Left forelimb (tissue), 1 donor: ENCODE measurements around the gene LYZL1.
"Not testable (repeated sequence)": the region's sequence is repeated elsewhere in the genome, so short reads cannot be mapped to it uniquely, and the experiment has no call there.

ENCODE experiments used
- DNase-seq: peaks from one replicate; pipeline ENCODE4 v3.0.0-alpha.2; 2018; ENCODE audit warnings: low spot score

Gene LYZL1

DNA sequence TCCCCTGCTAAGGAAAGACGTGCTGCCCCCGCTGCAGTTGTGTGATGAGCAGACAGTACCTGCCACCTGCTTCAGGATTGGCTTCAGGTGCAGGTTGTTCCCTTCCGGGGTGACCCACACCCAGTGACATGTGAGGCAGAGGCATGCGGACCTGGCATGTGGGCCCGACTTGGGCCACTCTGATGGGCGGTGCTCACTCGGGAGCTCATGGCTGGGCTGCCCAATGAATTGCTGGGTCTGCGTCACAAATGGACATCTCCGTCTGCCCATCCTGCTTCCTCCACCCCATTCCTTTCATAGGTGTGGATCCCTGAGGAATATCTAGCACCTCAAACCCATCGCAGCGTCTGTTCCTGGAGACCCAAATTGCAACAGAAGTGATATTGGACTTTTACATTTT lies 19.3 kb downstream of the LYZL1 start:
- not testable (repeated sequence) for DNase-seq

DNA sequence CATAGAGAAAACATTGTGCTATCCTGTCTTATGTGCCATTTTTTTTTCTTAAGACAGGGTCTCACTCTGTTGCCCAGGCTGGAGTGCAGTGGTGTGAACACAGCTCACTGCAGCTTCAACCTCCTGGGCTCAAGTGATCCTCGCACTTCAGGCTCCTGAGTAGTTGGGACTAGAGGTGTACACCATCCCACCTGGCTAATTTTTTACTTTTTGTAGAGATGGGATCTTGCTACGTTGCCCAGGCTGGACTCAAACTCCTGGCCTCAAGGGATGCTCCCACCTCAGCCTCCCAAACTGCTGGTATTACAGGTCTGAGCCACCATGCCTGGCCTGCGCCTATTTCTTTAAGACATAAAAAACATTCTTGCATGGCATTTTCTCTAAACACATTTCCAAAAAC lies 20.6 kb downstream of the LYZL1 start:
- no peak for DNase-seq

DNA sequence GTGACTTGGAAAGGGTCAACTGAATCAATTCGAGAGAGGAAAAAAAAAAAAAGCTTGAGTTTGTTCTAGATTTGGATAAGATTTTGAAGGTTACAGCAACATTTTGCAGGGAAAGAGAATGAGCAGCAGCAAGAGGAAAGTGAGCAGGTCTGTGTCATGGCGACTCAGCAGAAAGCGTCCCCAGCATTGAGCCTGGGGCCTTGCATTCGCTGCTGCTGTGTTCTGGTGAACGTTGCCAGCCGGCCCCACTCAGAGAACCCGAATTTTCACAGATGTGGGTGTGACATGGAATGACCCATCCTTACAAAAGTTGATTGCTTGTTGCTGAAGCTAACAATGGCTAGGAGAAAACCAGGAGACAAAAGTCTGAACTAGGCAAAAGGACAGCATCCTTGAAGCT lies 21.6 kb downstream of the LYZL1 start:
- DNase-seq: not testable (repeated sequence)

DNA sequence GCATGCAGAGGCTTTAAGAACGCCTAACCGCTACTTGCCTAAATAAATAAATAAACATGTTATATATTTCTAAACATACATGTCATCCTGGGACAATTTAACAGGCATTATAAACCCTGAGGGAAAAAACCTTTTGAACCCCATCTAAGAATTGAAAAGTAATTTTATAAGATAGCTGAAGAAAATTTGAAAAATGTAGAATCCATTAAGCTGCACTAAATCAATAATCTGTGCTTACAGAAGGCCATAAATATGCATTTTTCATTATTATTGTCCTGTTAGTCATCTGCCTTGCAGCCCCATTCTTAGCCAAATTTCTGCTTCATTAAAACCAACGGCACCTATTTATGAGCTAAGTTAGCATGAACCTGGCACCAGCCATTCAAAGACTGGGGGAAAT lies 24.2 kb downstream of the LYZL1 start:
- DNase-seq: no peak

DNA sequence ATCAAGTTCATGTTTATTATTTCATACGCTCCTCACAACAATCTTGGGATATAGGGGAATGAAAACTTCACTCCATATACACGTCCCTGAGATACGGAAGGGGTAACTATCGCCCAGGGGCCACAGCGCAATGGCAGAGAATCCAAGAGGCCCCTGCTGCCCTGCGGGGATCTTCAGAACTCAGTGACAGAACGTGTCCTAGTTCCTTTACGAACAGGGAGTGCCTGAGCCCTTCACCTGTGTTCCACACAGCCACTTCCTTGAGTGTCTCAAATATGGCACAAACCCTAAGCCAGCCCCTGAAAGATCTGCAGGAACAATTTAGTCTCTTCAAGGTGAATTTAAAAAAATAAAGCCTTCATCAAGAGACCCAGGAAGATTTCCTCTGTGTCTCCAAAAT lies 25.9 kb downstream of the LYZL1 start:
- DNase-seq: no peak

DNA sequence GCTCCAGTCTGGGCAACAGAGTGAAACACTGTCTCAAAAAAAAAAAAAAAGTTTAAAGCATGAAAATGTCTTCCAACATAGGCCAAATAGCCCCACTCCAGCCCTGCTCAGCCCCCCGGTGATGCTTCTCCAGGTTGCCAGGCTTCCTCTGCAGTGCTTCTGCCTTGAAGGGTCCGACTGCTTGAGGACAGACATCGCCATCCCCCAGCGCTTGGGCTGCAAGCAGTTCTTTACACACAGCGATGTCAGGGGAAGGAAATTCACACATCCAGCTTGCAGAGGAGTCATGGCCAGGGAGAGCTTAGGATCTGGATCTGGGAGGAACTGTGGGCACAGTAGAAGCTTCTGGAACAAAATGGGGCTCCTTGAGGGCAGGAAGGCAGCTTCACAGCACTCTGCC lies 26.9 kb downstream of the LYZL1 start:
- no peak for DNase-seq

DNA sequence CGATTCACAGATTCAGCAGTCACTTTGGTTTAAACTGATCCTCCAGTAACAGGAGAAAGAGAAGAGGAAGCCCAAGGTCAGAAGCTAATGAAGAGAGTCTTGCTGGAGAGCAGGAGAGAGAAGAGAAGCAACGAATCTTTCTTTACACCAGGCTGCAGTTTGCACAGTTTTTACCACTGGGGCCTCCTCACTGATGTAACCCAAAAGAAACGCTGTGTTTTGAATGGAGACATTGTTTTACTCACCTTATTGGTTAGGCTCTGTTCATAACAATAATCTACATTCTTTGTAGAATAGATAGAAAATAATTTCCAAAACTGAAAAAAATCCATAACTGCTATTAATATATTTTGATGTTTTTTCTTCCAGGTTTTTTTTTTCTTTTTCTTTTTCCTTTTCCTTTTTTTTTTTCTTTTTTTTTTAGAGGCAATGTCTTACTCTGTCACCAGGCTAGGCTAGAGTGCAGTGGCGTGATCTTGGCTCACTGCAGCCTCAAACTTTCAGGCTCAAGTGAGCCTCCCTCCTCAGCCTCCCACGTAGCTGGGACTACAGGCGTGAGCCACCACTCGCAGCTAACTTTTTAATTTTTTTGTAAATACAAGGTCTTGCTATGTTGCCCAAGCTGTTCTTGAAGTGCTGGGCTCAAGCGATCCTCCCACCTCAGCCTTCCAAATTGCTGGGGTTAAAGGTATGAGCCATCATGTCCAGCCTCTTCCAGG lies 27.6 kb downstream of the LYZL1 start:
- no peak for DNase-seq

DNA sequence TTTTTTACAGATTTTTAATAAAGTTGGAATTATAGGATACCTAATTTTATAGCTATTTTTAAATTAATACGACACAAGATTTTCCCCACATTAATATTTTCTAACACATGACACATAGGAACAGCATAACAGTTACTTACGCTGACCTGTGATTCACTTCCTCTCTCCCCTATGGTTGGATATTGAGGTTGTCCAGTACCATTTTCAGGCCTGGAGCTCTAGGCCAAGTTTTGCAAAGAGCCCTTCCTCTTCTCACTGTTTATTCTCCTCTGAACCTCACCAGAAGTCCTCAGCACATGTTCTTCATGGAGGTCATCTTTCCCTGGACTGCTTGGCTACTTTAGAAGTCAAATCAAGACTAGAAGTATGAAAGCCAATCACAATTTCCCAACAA lies 28.2 kb downstream of the LYZL1 start:
- DNase-seq: no peak

DNA sequence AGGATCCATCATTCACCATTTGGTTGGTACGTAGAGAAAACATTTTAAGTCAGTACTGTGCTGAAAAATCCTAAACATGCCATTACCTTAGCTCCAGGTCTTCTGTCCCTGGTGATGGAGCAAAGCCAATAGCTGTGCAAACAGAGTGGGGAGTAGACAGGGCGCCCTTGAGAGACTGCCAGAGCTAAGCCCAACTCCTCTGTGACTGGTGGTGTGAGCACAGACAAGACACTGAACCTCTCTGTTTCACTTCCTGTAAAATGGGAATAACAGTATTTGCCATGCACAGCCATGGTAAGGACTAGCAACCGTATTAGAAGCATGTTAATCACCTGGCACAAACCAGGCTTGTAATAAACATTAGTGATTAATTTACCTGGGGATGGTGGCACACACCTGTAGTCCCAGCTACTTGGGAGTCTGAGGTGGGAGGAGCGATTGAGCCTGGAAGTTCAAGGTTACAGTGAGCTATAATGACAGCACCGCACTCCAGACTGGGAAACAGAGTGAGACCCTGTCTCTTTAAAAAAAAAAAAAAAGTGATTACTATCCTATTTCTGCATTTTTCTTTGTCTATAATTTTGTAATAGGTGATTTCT lies 28.7 kb downstream of the LYZL1 start:
- no peak for DNase-seq

DNA sequence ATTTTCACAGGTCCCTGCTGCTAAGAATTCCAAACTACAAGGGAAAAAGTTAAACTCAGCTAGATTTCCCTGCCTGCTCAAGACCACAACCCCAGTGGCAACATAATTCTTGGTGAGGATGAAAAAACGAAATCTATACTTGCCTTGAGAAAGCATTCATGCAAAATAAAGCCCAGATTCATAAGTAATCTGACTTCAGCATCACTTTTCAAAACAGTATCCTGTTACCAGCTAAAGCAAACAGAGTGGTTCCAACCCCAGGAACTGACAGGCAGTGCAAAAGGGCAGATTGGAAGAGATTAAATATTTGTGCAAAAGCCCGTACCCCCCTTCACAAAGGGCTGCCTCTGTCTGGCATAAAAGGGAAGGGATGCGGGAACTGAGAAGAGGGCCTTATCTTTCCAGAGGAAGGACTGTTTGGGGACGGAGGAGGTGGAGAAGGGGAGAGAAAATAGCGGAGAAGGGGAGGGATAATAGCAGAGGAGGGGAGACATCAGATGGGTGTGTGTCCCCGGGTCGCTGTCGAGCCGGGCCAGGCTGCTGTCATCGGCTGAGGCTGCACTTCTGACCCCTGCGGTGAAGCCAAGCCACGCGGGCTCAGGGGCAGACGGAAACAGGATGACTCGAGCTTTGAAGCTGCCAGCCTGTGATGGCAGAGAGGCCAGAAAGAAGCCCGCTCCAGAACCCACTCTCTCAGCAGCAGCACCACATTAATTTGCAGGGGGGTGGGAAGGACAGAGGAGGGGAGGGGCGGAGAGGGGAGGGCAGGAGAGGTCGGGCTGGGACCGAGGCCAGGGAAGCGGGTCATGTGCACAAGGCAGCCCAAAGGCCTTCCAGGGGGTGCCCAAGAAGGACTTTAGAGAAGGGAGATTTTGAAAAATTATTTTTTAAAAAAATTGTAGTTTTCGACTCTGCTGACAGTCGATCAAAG lies 29.5 kb downstream of the LYZL1 start:
- DNase-seq: not testable (repeated sequence)

DNA sequence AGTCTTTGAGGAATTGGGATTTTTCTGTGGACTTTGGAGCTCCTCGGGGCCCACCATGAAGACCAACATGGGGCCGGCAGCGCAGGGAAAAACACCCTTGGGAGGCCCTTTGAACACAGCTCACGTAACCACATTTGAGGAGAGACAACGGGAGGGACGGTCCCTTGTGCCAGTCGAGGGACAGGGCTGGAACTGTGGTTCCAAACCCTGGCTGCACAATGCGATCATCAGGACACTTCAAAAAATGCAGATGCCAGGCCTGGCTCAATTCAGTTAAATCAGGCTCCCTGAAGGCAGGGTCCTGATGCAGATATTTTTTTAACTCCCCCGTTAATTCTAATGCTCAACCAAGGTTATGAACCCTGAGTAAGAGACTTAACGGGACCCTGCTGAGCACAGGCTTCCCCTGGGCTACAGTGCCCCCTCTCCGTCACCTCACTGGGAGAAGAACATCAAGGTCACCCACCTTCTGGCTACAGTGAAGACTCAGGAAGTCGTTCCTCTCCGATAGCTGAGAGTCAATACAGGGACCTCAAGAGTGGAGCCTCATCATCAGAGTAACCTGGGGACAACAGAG lies 30.4 kb downstream of the LYZL1 start:
- no peak for DNase-seq

DNA sequence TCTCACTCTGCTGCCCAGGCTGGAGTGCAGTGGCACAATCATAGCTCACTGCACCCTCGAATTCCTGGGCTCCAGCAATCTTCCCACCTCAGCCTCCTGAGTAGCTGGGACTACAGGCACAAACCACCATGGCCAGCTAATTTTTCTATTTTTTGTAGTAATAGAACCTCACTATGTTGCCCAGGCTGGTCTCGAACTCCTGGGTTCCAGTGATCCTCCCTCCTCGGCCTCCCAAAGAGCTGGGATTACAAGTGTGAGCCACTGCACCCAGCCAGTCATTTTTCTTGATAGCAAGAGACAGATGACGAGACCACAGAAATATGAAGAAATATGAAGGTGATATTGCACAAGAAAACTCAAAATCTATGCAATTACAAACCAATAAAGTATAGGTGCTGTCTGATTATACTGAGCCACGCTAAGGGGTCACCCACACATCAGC lies 31.8 kb downstream of the LYZL1 start:
- DNase-seq: not testable (repeated sequence)

DNA sequence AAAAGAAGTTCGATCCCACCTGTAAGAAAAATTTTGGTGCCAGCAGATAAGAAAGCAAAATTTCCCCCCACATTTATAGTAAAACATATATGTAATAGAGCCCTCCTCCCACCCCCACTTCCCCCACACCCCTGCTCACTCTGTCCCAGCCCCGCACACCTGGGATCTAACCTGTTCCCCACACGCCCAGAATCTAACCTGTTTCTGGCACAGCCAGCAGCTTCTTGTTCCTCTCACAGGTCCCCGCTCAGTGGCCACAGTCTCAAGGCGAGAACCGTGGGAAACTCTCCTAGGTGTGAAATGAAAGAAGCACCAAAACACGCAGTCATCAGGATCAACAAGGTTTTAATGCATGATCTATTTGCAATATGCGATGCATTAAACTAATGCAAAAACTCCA lies 32.8 kb downstream of the LYZL1 start:
- DNase-seq: no peak

DNA sequence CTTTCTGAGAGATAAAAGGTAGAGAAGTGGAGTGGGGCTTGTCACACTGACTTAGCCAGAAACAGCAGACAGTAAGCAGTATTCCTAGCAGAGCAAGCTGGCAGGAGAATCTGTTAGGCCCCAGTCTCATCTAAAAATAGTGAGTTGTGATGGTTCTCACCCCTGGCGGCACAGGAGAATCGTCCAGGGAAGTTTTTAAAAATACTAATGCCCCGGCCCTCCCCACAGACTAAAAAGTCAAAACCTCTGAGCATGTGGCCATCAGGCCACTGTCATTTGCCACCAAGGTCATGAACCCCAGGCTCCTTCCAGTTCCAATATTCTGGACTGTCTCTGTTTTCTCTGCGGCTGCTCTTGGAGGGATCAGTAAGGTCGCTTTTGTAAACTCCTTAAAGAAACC lies 34.0 kb downstream of the LYZL1 start:
- DNase-seq: no peak

DNA sequence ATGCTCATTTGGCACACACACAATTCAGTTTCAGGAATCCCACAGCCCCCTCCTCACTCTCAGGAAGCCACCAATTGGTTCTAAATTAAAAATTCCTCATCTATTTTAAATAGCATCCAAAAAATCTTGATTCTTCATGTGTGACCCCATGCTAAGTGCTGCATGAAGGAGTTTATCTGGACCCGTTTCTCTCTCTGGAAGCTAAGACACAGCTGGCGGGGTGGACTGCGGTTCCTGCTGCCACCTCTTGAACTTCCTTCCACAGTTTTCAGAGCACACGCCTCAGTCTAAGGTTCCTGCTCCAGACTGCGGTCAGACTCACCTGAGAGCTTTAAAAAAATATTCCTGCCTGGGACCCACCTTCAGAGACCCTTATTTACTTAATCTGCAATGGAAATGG lies 34.5 kb downstream of the LYZL1 start:
- DNase-seq: no peak

DNA sequence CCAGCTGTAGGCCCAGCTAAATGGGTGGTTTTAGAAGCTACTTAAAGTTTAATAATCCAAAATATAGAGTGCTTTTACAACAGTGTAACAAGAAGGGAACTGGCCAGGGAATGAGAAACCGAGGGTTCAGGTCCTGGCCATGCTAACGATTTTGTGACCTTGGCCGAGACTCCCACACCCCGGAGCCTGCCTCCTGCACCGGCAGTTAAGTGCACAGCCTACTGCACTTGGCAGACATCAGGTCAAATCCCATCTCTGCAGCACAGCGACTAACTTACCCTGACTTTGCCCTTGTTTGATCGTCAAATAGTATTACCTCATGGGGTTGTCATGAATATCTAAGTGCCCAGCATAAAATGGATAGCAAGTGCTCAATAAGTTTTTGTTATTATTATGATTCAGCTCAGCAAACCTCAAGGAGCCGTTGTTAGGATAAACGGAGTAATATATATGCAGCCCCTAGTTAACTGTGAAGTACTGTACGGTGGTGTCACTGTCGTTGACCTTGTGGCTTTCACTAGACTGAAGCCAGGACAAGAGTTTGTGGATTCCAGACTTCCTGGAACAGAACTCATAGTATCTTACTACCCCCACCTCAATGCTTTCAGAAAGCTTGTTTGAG lies 35.5 kb downstream of the LYZL1 start:
- DNase-seq: no peak

DNA sequence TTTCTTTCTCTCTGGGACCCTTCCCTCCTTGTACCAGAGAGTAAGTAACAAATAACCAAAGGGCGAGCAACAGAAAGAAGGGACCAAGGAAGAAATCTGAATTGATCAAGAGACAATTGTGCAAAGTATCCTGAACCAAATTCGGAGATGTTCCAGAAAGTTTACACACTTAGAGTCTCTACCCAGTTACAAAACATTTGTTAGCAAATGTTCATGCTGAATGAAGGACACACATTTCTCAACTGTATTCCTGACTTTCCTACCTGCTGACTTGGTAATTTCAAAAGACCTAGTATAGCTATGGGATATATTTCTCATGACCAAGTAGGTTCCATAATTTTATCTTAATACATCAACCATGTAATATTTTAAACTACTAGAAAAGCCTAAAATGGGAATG lies 37.4 kb downstream of the LYZL1 start:
- DNase-seq: no peak

DNA sequence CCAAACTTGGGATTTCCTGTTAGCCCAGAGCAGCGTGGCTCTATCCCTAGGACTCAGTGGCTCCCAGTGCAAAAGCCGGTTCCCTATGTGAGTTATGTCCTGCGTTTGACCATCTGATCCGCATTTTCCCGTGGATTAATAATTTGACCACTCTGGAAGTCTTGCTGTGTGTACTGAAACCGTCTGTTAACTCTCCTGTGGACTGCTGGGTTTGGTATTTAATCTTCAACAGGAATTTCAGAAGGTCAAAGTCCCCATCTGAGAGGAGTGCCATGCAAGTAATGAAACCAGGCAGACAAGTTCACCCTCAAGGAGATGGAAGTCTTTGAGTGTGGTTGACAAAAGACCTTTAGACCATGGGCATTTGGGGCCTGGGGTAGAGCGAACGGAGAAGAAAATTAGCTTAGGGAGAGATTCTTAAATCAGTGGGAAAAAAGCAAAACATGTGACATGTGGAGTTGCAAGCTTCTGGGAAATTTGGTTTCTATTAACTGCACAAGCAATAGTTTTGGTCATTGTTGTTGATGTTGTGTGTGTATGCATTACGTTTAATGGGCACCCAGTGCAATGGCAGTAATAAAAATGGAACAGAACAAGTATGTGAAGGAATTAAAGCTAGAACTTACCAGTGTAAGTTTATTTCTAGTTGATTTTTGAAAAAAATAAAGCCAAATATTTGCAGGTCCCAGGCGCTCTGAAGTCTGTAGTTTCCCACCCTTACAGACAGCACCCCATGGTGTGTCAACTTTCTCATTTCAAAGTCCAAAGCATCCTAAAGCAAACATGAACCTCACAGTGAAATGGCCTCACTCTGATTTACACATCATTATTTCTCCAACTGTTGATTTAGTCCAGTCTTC lies 38.2 kb downstream of the LYZL1 start:
- no peak for DNase-seq

DNA sequence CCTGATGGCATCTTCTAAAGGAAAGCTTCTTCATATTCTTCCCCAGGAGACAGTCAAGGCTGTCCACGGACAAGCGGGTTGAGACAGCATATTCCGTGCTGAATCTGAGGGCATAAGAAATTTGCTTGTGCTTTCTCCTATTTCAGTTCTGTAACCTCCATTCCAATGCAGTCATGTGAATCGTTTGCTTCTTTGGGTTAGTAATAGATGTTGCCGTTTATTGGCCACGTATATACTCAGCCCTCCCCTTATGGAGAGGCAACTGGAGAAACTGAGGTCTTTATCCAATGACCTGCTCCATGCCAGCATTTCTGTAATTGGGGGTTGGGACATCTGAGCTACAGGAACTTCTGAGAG lies 38.9 kb downstream of the LYZL1 start:
- no peak for DNase-seq

DNA sequence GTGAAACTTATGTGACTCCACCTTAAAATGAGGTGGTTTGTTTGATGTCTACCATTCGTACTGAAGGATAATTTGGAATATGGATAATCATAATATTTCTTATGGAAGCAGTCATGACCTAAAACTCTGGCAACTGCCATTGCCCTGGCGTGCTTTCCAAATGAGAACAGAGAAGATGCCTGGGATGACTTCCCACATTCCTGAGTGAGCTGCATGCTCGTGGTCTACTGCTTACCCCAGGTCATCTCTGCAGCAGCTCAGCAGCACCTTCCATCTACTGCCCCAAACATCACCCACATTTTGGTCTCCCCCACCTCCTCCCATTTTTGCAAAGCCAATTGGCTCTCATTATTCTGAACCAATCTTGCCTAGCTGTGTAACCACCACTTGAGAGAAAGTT lies 40.1 kb downstream of the LYZL1 start:
- DNase-seq: no peak

DNA sequence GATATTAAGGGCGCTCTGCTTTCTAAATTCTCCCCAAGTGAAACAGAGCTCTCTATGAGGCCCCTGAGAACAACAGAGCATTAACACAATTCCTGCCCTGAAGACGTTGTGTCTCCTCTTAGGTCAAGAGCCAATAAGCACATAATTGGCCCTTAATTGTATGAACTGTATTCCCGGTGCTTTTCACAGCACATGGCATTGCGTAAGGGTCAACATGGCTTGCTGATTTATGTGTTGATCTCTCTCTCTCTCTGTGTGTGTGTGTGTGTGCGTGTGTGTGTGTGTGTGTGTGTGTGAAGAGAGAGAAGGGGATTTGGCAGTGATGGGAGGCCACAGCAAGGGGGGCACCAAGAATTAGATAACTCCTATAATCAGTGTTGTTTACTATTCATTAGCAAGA lies 40.5 kb downstream of the LYZL1 start:
- DNase-seq: no peak
